ENCODE measurements around the gene APMAP. TPM values are rescaled to one million over a fixed set of nuclear protein-coding genes. Genes with fewer than 3 reads are reported as not detected.

Gene APMAP
- total RNA-seq, 2 experiments from 2014 or later, result 47.5 to 56.0 TPM

- CTCF ChIA-PET, result interaction anchor here (0.8 to 1.3 kb wide), 4 partner anchors 9 to 31 kb away, joined by 3 to 5 read pairs (median 4); partner anchors contain the start of gene CST7
- ATAC-seq, result no peak
- H3K27ac Mint-ChIP-seq, result peak overlapping the region; percentile 83
Observed at GRCh38 chr20:24961384-24962181, 31.0 kb downstream of the APMAP start.

DNA sequence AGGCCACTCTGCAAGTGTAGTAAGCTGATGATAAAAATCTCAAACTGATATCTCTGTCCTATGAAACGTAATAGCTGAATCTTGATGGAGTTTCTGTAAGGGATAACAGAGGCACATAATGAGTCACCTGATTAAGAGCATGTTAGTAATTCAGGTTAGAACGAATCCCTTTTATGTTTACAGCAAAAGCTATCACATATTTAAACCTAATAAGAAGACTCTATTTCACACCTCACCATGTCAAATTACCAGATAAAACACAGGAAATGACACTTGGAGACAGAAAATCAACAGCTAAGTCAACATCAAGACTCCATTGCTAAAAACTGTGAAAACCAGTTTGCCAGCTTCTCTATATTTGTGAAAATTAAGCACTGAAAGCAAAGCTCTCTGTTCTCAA, 31.7 kb downstream of the APMAP start:
- no peak for DNase-seq
- H3K4me1 Mint-ChIP-seq, result peaks cover 31% of the 10 kb centered on the region

More at GRCh38 chr20:24961384-24962181, 31.0 kb downstream of the APMAP start:
- DNase-seq, result peak; percentile 26
- H3K36me3 Mint-ChIP-seq, result peaks cover 56% of the 10 kb centered on the region
- no peaks in the 10 kb centered on the region for H3K27me3 Mint-ChIP-seq
- H3K9me3 Mint-ChIP-seq (ENCODE audit: low read depth), result no peaks in the 10 kb centered on the region
- H3K4me1 Mint-ChIP-seq, result peaks cover 25% of the 10 kb centered on the region
- no peak overlapping the region for H3K4me3 Mint-ChIP-seq

DNA sequence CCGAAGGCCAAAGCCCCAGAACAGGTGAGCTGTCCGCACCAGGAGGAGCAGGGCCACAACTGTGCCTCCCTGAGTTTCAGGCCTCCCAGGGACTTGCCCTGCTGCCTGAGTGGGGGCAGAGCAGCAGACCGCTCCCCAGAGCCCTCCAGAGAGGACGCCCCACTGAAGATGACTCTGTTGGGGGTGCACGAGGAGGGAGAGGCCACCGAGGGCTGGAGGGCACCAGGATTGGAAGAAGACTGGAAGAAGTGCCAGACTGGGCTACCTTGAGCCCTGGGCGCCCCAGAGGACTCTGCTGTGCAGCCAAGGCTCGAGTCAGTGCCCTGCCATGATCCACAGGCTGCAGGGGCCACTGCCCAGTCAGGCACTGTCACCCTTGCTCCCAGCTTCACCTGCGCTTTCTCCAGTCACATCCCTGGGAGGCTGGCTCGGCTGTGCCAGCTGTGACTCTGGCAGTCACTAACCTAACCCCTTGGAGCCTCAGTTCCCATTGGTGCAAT, 32.2 kb downstream of the APMAP start:
- DNase-seq, result peak; percentile 37
- CTCF ChIA-PET, result interaction anchor here (0.9 to 1.3 kb wide), 2 partner anchors 8 to 11 kb away, joined by 4 to 5 read pairs; partner anchors contain the start of gene CST7
- H3K9me3 Mint-ChIP-seq (ENCODE audit: low read depth), result no peaks in the 10 kb centered on the region
- H3K27ac Mint-ChIP-seq, result peak overlapping the region; percentile 83
- no peaks in the 10 kb centered on the region for H3K27me3 Mint-ChIP-seq
- H3K4me1 Mint-ChIP-seq, result peaks cover 36% of the 10 kb centered on the region
- no peak overlapping the region for H3K4me3 Mint-ChIP-seq
- ATAC-seq, result no peak
- H3K36me3 Mint-ChIP-seq, result peaks cover 49% of the 10 kb centered on the region

More for the DNA sequence above, 31.7 kb downstream of the APMAP start:
- Mint-ChIP-seq H3K4me3 (no peak overlapping the region), H3K9me3 (ENCODE audit: low read depth) (no peaks in the 10 kb centered on the region), H3K27me3 (no peaks in the 10 kb centered on the region), H3K36me3 (peaks cover 49% of the 10 kb centered on the region), H3K27ac (peak overlapping the region; percentile 83)
- CTCF ChIA-PET, result interaction anchor here (0.8 to 1.3 kb wide), 3 partner anchors 8 to 30 kb away, joined by 3 to 5 read pairs (median 4); partner anchors contain the start of gene CST7
- ATAC-seq, result peak; percentile 46

- H3K9me3 Mint-ChIP-seq (ENCODE audit: low read depth), result no peaks in the 10 kb centered on the region
- H3K27ac Mint-ChIP-seq, result peak overlapping the region; percentile 83
- peaks cover 39% of the 10 kb centered on the region for H3K4me1 Mint-ChIP-seq
- no peak for ATAC-seq
- no peak overlapping the region for H3K4me3 Mint-ChIP-seq
- DNase-seq, result peak; percentile 39
- no peaks in the 10 kb centered on the region for H3K27me3 Mint-ChIP-seq
- H3K36me3 Mint-ChIP-seq, result peaks cover 49% of the 10 kb centered on the region
- CTCF ChIA-PET, result interaction anchor here (2.6 kb wide), 1 partner anchor 29 kb away, joined by 8 read pairs; no protein-coding TSS in a partner anchor
Observed at GRCh38 chr20:24959591-24960301, 32.8 kb downstream of the APMAP start.

GRCh38 chr20:24958506-24959385, 33.8 kb downstream of the APMAP start:
- H3K27ac Mint-ChIP-seq, result peak overlapping the region; percentile 49
- ATAC-seq (no peak), DNase-seq (peak; percentile 37)
- H3K36me3 Mint-ChIP-seq, result peaks cover 48% of the 10 kb centered on the region
- peaks cover 47% of the 10 kb centered on the region for H3K4me1 Mint-ChIP-seq
- no peak overlapping the region for H3K4me3 Mint-ChIP-seq
- no peaks in the 10 kb centered on the region for H3K9me3 Mint-ChIP-seq (ENCODE audit: low read depth)
- no peaks in the 10 kb centered on the region for H3K27me3 Mint-ChIP-seq
- CTCF ChIA-PET, result interaction anchor here (2.6 kb wide), 1 partner anchor 28 kb away, joined by 8 read pairs; no protein-coding TSS in a partner anchor

DNA sequence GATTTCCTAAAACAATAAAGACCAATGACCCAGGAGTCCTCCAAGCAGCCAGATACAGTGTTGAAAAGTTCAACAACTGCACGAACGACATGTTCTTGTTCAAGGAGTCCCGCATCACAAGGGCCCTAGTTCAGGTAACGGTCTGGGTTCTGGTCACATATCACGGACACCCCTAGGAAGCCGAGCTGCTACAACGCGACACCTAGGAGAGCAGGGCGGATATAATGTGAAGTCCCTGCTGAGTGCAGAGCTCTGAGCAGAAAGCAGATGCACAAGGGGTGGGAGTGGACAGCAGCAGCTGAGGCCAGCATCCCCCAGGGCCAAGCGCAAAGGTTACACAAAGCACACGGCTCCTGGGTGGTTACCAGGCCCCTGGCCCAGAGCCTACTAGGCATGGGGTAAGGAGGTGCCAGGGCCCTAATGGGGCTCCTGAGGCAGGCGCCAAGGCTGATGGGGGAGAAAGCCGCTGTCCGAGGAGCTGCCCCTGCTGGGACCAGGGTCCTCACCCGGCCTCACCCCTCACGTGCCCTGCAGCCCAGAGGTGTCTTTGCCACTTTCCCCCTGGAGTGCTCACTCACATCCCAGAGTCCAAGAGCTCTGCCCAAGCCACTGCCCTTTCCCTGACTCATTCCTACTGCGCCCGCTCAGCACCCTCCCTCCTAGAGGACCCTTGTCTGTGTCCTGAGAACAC, 35.1 kb downstream of the APMAP start:
- H3K27ac Mint-ChIP-seq, result peak overlapping the region; percentile 22
- DNase-seq (peak; percentile 31), ATAC-seq (no peak)
- H3K36me3 Mint-ChIP-seq, result peaks cover 45% of the 10 kb centered on the region
- no peaks in the 10 kb centered on the region for H3K9me3 Mint-ChIP-seq (ENCODE audit: low read depth)
- CTCF ChIA-PET, result interaction anchor here (2.6 kb wide), 1 partner anchor 27 kb away, joined by 8 read pairs; no protein-coding TSS in a partner anchor
- no peak overlapping the region for H3K4me3 Mint-ChIP-seq
- H3K4me1 Mint-ChIP-seq, result peaks cover 57% of the 10 kb centered on the region
- H3K27me3 Mint-ChIP-seq, result no peaks in the 10 kb centered on the region

GRCh38 chr20:24956001-24956841, 36.3 kb downstream of the APMAP start:
- H3K9me3 Mint-ChIP-seq (ENCODE audit: low read depth), result no peaks in the 10 kb centered on the region
- peaks cover 47% of the 10 kb centered on the region for H3K36me3 Mint-ChIP-seq
- H3K4me1 Mint-ChIP-seq, result peaks cover 63% of the 10 kb centered on the region
- H3K27ac Mint-ChIP-seq, result peak overlapping the region; percentile 86
- CTCF ChIA-PET, result interaction anchor here (0.7 to 3.5 kb wide), 3 partner anchors 10 to 818 kb away, joined by 3 to 39 read pairs (median 5); no protein-coding TSS in a partner anchor
- no peak overlapping the region for H3K4me3 Mint-ChIP-seq
- ATAC-seq, result no peak
- H3K27me3 Mint-ChIP-seq, result no peaks in the 10 kb centered on the region
- DNase-seq, result peak; percentile 34

DNA sequence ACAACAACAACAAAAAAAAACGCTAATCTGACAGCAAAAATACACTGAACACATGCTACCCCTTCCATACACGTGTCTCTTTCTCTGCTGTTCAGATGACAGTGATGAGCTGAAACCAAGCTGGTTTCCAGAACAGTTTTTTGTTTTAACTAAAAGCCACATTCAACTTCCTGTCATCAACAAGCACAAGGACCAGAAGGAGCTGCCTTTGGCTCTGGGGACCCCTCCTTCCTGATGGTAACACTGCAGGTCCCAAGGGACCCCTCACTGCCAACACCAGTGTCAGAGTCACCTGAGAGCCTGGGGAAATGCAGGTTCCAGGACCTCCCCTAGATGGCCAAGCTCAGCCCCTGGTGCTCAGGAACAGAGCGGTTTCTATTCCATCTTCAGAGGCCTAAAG, 37.5 kb downstream of the APMAP start:
- H3K4me1 Mint-ChIP-seq, result peaks cover 61% of the 10 kb centered on the region
- no peaks in the 10 kb centered on the region for H3K9me3 Mint-ChIP-seq (ENCODE audit: low read depth)
- DNase-seq, result peak; percentile 62
- peak overlapping the region; percentile 42 for H3K4me3 Mint-ChIP-seq
- H3K27me3 Mint-ChIP-seq, result no peaks in the 10 kb centered on the region
- ATAC-seq, result peak; percentile 54
- CTCF ChIA-PET, result interaction anchor here (0.7 to 3.5 kb wide), 8 partner anchors 9 to 927 kb away, joined by 3 to 39 read pairs (median 4); no protein-coding TSS in a partner anchor
- peaks cover 46% of the 10 kb centered on the region for H3K36me3 Mint-ChIP-seq
- H3K27ac Mint-ChIP-seq, result peak overlapping the region; percentile 86

- DNase-seq (no peak), ATAC-seq (no peak)
- H3K36me3 Mint-ChIP-seq, result peaks cover 48% of the 10 kb centered on the region
- H3K4me1 Mint-ChIP-seq, result peaks cover 58% of the 10 kb centered on the region
- no peaks in the 10 kb centered on the region for H3K9me3 Mint-ChIP-seq (ENCODE audit: low read depth)
- H3K27ac Mint-ChIP-seq, result peak overlapping the region; percentile 100
- no peaks in the 10 kb centered on the region for H3K27me3 Mint-ChIP-seq
- CTCF ChIA-PET, result interaction anchor here (0.8 to 3.5 kb wide), 5 partner anchors 10 to 111 kb away, joined by 3 to 39 read pairs (median 4); no protein-coding TSS in a partner anchor
- H3K4me3 Mint-ChIP-seq, result peak overlapping the region; percentile 42
Observed at GRCh38 chr20:24954566-24954965, 38.0 kb downstream of the APMAP start.

DNA sequence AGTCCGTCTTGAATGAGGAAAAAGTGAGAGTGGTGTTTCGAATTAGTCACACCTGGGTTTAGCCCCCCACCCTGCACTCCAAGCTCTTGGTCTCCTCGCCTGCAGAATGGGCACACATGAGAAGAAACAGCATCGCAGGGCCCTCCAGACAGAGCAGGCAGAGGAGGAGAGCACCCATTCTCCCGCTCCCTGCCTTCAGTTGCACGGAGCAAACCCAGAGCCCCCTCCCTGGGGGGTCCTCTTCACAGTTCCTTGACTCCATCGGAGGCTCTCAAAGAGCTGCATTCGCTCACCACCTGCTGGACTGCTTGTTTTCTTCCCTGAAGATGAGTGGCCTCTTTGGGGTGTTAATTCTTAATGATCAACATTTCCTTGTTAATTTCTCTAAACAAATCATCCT, 38.4 kb downstream of the APMAP start:
- Mint-ChIP-seq H3K36me3 (peaks cover 48% of the 10 kb centered on the region), H3K4me3 (peak overlapping the region; percentile 58), H3K27ac (peak overlapping the region; percentile 100), H3K27me3 (no peaks in the 10 kb centered on the region), H3K9me3 (ENCODE audit: low read depth) (no peaks in the 10 kb centered on the region), H3K4me1 (peaks cover 55% of the 10 kb centered on the region)
- ATAC-seq (no peak), DNase-seq (no peak)
- CTCF ChIA-PET, result interaction anchor here (0.8 to 3.5 kb wide), 5 partner anchors 10 to 112 kb away, joined by 3 to 39 read pairs (median 4); no protein-coding TSS in a partner anchor

GRCh38 chr20:24953621-24954133, 38.9 kb downstream of the APMAP start:
- CTCF ChIA-PET, result interaction anchor here (1.7 to 3.5 kb wide), 2 partner anchors 22 to 112 kb away, joined by 3 to 39 read pairs; no protein-coding TSS in a partner anchor
- peak overlapping the region; percentile 58 for H3K4me3 Mint-ChIP-seq
- peaks cover 51% of the 10 kb centered on the region for H3K36me3 Mint-ChIP-seq
- no peaks in the 10 kb centered on the region for H3K27me3 Mint-ChIP-seq
- peak; percentile 61 for DNase-seq
- peak overlapping the region; percentile 100 for H3K27ac Mint-ChIP-seq
- H3K4me1 Mint-ChIP-seq, result peaks cover 58% of the 10 kb centered on the region
- no peak for ATAC-seq
- no peaks in the 10 kb centered on the region for H3K9me3 Mint-ChIP-seq (ENCODE audit: low read depth)

Measured in activated CD8-positive, alpha-beta memory T cell treated with anti-CD3 and anti-CD28 coated beads, Interleukin-2, amount 10 ng/mL, durations not matched to agents 7 days and 5 days (primary cell).